ENCODE results near the gene SRP9.

SRP9 gene

DNA sequence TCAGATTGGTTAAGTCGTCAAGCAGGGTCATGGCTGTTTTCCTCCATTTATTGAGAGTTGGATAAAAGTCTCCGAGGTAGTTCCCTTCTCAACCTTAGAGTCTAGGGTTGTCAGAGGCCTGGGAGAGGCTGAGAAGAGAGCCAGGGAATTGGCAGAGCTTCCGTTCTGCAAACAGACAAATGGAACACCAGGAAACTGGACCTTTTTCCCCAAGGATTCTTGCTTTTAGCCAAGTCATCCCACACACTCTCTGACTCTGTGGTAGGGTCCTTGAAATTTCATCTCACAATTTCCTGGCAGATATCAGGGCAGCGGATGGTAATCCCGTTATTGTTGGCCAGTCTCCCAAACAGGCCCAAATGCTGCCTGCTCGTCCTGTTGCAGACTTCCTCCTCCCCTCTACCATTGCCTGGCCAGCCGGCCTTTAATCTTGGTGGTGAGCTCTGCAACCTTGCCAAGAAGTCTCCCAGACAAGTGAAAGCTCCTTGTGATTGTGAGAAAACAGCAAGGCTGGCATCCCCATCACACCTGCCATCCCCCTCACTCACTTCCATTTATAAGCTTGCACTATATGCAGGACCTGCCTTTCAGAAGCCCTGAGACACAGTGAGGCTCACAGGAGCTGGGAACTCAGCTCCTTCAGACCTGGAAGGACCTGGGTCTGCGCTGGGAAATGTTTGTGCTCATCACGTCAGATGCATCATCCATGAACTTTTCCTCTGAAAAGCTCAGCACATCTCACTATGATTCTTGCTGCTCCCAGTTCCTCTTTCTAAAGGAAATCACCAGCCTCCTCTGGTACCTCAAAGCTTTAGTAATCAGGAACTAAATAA, 13.7 kb upstream of the SRP9 start:
- H3K36me3 Mint-ChIP-seq: no peaks in the 10 kb centered on the region
- DNase-seq: no peak
- H3K4me1 Mint-ChIP-seq: no peaks in the 10 kb centered on the region
- CTCF ChIA-PET: interaction anchor here (0.7 to 1.3 kb wide), 2 partner anchors 12 to 207 kb away, joined by 3 read pairs; no protein-coding TSS in a partner anchor
- H3K9me3 Mint-ChIP-seq: no peaks in the 10 kb centered on the region
- H3K4me3 Mint-ChIP-seq: no peak overlapping the region
- no peak overlapping the region for H3K27ac Mint-ChIP-seq
- H3K27me3 Mint-ChIP-seq: peaks cover 29% of the 10 kb centered on the region

DNA sequence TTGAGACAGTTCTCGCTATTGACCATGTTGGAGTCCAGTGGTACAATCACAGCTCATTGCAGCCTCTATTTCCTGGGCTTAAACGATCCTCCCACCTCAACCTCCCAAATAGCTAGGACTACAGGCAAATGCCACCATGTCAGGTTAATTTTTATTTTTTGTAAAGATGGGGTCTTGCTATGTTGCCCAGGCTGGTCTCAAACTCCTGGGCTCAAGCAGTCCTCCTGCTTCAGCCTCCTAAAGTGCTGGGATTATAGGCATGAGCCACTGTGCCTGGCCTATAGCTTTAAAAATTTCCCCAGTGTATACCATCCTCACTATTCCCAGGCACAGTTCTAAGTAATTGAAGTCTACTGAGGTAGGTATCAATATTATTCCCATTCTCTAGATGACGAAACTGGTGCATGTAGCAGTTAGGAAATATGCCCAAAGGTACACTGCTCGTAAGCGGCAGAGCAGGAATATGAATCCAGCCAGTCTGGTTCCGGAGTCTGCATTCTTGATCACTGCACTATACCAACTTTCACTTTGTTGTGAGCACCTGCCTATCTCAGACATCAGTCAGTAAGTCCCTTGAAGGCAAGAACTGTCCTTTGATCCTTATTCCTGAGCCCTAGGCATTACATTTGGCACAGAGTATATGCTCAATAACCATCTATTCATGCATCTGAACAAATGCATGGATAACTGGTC, 11.5 kb upstream of the SRP9 start:
- CTCF ChIA-PET: interaction anchor here (1.0 kb wide), 1 partner anchor 291 kb away, joined by 4 read pairs; no protein-coding TSS in a partner anchor
- Mint-ChIP-seq H3K27me3 (peaks cover 29% of the 10 kb centered on the region), H3K36me3 (no peaks in the 10 kb centered on the region), H3K4me1 (no peaks in the 10 kb centered on the region), H3K9me3 (no peaks in the 10 kb centered on the region), H3K4me3 (no peak overlapping the region), H3K27ac (no peak overlapping the region)
- DNase-seq: no peak

DNA sequence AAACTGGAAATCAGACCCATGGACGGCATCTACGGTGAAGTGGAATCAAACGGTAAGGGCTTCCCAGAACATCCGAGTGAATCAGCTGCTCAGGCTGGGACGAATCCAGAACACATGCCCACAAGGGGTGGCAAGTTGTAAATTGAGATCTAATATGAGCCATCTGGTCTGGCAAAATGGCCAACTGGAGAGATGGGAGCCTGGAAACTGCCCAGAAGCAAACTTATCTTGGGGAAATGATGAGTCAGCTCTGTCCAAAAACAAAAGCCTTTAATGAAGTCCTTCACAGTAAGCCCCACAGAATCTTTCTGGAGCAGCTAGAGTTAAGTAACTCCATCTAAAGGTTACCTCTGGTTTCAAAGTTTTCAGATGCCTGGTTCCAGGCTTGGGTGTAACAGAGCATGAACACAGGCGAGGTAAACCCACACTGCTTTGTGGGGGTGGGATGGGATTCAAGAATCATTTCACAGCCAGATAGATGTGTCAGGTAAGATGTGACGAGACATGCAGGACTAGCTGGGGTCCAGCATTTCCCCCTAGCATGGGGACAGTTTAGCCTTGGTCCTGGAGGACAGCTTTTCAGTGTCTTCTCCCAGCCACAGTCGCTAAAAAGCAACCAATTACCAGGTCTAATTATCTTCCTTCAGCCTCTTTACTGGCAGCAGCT, 10.5 kb upstream of the SRP9 start:
- no peaks in the 10 kb centered on the region for H3K36me3 Mint-ChIP-seq
- CTCF ChIA-PET: interaction anchor here (1.4 to 1.5 kb wide), 2 partner anchors 10 to 144 kb away, joined by 3 to 7 read pairs; partner anchors contain the start of gene SRP9
- H3K27ac Mint-ChIP-seq: no peak overlapping the region
- H3K4me1 Mint-ChIP-seq: no peaks in the 10 kb centered on the region
- no peak overlapping the region for H3K4me3 Mint-ChIP-seq
- peaks cover 25% of the 10 kb centered on the region for H3K27me3 Mint-ChIP-seq
- no peaks in the 10 kb centered on the region for H3K9me3 Mint-ChIP-seq
- no peak for DNase-seq

DNA sequence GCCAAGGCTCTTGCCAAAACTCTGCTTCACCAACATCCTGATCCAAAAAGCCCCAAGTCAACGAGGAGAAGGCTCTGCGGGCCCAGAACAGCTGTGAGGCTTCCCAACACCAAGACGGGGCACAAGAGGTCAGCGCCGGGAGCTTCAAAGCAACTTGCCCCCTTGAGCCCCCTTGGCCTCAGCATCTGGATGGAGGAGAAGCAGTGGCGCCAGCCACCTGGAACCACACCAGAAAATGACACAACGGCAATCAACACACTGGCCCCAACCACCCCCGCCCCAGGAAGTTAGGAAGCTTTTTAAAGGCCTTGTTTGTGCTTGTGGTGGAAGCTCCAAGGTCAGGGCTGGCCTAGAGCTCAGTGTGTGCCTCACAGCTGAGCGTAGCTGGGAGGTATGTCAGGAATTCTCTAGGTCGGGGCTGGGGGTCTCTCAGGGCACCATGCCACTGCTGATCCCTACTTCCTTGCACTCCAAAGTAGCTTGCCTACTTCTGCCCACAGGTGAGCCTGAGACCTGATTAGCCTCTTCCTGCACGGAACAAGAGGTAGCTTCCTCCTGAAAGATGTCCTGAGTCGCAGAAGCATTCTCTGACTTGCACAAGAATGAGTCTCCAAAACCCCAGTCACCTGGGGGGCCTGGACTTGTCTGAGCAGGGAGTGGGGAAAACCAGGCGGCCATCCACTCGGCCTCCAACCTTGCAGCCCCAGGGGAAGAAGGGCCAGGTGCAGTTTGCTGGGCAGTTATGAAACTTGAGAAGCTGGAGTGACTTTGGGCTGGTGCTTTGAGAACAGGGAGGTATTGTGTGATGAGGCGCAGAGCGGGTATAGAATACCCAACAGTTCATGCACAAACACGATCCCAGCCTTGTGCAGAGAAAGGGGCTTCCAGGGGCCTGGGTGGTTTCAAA, 9.7 kb upstream of the SRP9 start:
- Mint-ChIP-seq H3K27ac (no peak overlapping the region), H3K36me3 (no peaks in the 10 kb centered on the region), H3K9me3 (no peaks in the 10 kb centered on the region), H3K4me1 (no peaks in the 10 kb centered on the region), H3K27me3 (peaks cover 25% of the 10 kb centered on the region), H3K4me3 (no peak overlapping the region)
- DNase-seq: no peak
- CTCF ChIA-PET: interaction anchor here (1.4 to 1.5 kb wide), 2 partner anchors 10 to 143 kb away, joined by 3 to 7 read pairs; partner anchors contain the start of gene SRP9

DNA sequence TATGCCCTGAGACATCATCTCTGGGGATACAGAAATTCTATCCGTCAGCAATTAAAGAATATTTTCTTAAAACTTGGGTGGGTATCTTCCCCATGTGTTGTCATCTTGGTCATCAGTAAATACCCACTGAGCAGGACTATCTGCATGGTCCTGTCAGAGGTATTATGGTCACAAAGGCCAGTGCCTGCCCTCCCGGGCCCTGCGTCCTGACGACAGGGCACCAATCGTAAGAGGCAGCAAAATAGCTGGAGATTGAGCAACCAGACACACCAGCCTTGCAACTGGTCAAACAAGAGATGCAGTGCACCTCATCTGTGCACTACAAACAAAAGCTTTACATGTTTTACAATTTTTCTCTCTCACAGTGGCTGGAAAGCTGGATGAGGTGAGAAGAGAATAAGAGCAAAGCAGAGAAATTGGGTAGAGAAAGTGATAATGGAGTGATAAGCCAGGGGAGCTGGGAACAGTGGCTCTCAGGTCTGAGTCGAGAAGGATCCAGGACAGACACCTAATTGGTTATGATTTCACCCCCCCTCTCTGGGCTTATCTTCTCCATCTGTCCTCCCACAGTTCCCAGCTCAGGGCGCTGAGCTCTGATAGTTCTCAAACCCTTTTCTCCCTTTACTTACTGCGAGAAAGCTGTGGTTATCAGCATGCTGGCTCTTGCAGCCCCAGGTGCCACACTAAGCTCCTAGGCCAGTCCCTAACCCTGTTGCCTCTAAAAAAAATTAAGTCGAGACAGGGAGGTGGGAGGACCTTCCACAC, 8.8 kb upstream of the SRP9 start:
- Mint-ChIP-seq H3K27me3 (peaks cover 22% of the 10 kb centered on the region), H3K9me3 (no peaks in the 10 kb centered on the region), H3K4me1 (no peaks in the 10 kb centered on the region), H3K36me3 (no peaks in the 10 kb centered on the region), H3K27ac (no peak overlapping the region), H3K4me3 (no peak overlapping the region)
- DNase-seq: no peak
- CTCF ChIA-PET: interaction anchor here (1.2 kb wide), 1 partner anchor 9 kb away, joined by 4 read pairs; the partner anchor contains the start of gene SRP9

DNA sequence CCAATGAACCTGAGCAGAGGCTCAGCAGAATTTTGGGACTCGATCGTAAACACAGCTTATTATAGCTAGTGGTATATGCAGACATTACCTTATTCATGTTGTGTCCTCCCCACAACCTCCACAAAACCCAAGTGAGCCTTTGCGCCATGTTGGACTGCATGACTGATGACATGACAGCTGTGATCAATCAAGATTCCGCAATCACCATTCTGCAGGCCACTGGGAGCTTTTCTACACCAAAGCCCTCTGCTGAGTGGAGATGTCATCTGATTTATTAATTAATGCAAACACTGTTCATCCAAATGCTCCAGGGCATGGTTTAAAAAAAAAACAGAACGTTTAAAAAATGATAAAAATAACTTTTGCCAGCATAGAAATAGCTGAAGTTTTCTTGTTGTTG, 7.9 kb upstream of the SRP9 start:
- no peaks in the 10 kb centered on the region for H3K9me3 Mint-ChIP-seq
- CTCF ChIA-PET: interaction anchor here (1.2 kb wide), 1 partner anchor 8 kb away, joined by 4 read pairs; the partner anchor contains the start of gene SRP9
- peaks cover 17% of the 10 kb centered on the region for H3K27me3 Mint-ChIP-seq
- H3K4me3 Mint-ChIP-seq: no peak overlapping the region
- no peak for DNase-seq
- no peaks in the 10 kb centered on the region for H3K4me1 Mint-ChIP-seq
- H3K27ac Mint-ChIP-seq: no peak overlapping the region
- no peaks in the 10 kb centered on the region for H3K36me3 Mint-ChIP-seq

DNA sequence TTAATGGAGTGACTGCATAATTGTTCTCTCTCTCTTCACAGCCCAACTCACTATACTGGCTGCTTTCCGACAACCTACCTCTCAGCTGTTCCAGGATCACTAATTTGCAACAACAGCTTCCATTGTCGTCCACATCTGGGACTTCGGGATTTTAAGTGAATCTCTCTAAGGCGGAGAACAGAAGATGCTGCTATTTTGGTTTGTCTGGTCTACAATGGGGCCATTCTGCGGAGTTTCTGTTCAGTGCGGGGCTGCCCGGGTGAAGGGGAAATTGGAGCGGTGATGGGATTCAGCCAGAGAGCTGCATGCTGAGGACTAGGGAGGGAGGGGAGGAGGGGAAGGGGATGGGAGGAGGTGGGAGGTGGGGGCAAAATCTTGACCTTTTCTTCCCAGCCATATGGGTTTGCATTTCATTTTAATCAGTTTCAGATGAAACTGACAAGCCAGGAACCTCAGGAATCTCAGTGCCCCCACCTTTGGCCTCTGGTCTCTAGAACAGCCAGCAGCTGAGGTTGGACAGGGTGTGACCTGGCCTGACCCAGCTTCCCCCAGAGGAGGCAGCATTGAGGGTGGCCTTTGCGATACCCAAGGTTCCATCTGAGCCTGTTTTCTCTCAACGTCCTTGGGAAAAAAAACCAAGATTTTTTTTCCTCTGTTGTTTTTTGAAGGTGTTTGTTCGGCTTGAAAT, 6.9 kb upstream of the SRP9 start:
- H3K36me3 Mint-ChIP-seq: no peaks in the 10 kb centered on the region
- H3K27me3 Mint-ChIP-seq: peaks cover 17% of the 10 kb centered on the region
- no peak for DNase-seq
- CTCF ChIA-PET: interaction anchor here (4.7 kb wide), 1 partner anchor 294 kb away, joined by 33 read pairs; no protein-coding TSS in a partner anchor
- H3K27ac Mint-ChIP-seq: no peak overlapping the region
- H3K4me3 Mint-ChIP-seq: no peak overlapping the region
- no peaks in the 10 kb centered on the region for H3K4me1 Mint-ChIP-seq
- no peaks in the 10 kb centered on the region for H3K9me3 Mint-ChIP-seq

DNA sequence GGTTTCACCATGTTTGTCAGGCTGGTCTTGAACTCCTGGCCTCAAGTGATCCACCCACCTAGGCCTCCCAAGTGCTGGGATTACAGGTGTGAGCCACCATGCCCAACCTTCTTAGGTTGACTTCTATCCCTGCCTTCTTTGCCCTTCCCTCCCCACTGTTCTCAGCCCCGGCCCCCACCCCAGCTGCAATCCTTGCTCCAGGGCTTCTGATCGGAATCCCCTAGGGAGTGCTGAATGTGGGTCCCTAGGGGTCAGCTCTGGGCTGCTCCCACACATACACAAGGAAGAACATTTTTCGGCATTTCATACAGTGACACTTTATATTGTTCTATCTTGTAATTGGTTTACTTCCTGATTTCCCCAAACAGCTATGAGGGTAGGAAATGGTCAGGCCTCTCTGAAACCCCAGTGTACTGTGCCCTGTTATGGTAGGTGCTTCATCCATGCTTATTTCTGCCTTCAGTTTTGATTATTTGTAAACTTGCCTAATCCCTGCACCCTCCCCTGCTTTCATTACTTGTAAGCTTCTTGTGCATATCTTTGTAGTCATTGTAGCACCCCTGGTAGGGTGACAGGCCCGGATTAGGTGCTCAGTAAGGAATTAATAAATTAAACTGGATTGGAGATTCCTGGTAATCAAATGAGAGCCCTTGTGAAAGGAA, 5.8 kb upstream of the SRP9 start:
- CTCF ChIA-PET: interaction anchor here (0.9 to 4.7 kb wide), 4 partner anchors 11 to 295 kb away, joined by 3 to 33 read pairs (median 4); no protein-coding TSS in a partner anchor
- H3K27ac Mint-ChIP-seq: no peak overlapping the region
- no peaks in the 10 kb centered on the region for H3K9me3 Mint-ChIP-seq

DNA sequence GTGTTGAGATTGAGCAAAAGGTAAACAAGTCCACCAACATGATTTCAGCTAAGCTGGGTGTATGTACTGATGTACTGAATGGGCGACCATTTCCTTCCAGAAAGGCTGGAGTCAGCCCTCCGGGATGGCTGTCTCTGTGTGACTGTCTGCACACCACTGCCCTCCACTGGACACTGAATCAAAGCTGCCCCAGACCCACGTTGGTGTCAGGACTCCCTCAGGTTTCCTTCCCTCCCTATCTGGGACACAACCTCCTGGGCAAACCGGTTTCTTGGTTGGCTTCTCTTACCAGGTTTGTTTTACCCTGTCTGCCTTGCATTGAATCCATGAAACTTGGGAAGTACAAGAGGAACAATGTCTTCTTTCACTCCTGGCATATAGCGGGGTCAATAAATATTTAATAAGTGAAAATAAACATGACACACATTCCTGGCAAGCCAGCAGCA, 5.3 kb upstream of the SRP9 start:
- Mint-ChIP-seq H3K27me3 (peaks cover 17% of the 10 kb centered on the region), H3K4me1 (no peaks in the 10 kb centered on the region), H3K36me3 (no peaks in the 10 kb centered on the region), H3K27ac (no peak overlapping the region), H3K4me3 (no peak overlapping the region), H3K9me3 (no peaks in the 10 kb centered on the region)
- CTCF ChIA-PET: interaction anchor here (0.9 to 4.7 kb wide), 6 partner anchors 12 to 299 kb away, joined by 3 to 33 read pairs (median 4); no protein-coding TSS in a partner anchor
- peak; percentile 44 for DNase-seq

More for the DNA sequence above, 5.8 kb upstream of the SRP9 start:
- Mint-ChIP-seq H3K4me1 (no peaks in the 10 kb centered on the region), H3K36me3 (no peaks in the 10 kb centered on the region), H3K27me3 (peaks cover 17% of the 10 kb centered on the region), H3K4me3 (no peak overlapping the region)
- no peak for DNase-seq

DNA sequence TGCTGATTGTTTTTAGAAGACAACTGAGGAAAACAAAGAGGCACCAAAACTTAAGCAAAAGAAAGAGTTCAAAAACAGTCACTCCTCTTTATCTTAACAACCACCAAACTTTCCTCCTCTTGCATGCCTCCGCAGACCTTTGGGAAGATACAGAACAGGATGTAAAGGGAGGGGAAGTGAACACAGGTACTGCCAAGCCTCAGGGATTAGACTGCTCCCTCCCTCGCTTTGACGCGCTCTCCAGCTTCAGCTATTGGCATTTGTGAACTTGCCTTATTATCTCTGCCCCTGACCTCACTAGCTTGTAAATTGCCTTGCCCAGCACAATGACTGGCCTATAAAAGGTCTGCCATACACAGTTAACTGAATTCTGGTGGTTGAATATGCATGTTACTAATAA, 4.8 kb upstream of the SRP9 start:
- no peak for DNase-seq
- Mint-ChIP-seq H3K4me3 (no peak overlapping the region), H3K4me1 (no peaks in the 10 kb centered on the region), H3K9me3 (no peaks in the 10 kb centered on the region), H3K27me3 (peaks cover 12% of the 10 kb centered on the region), H3K36me3 (no peaks in the 10 kb centered on the region), H3K27ac (no peak overlapping the region)
- CTCF ChIA-PET: interaction anchor here (0.6 to 4.7 kb wide), 7 partner anchors 12 to 487 kb away, joined by 3 to 33 read pairs (median 4); no protein-coding TSS in a partner anchor

DNA sequence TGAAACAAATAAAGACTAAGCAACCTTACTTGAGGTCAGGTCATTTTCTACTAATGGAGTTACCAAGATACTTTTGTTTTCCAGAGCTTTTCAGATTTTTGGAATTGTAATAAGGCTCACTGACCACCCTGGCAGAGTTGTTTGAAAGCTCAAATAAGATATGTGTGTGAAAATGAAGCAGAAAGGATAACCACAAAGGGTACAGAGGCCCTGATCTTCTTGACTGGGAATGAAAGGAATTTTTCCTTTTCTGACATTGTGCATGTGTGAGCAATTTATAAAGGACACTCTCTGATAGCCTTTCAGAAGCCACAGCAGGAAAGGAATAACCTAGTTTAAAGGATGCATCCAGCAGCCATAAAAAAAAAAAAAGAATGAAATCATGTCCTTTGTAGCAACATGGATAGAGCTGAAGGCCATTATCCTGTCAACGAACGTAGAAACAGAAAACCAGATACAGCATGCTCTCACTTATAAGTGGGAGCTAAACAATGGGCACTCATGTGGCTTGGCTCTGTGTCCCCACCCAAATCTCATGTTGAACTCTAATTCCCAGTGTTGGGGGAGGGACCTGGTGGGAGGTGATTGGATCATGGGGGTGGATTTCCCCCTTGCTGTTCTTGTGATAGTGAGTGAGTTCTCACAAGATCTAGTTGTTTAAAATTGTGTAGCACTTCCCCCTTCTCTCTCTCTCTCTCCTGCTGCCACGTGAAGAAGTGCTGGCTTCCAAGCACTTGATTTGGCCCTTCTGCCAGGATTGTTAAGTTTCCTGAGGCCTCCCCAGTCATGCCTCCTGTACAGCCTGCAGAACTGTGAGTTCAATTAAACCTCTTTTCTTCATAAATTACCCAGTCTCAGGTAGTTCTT, 3.1 kb upstream of the SRP9 start:
- DNase-seq: no peak

More for the DNA sequence above, 3.1 kb upstream of the SRP9 start:
- Mint-ChIP-seq H3K27ac (no peak overlapping the region), H3K9me3 (no peaks in the 10 kb centered on the region), H3K27me3 (peaks cover 3% of the 10 kb centered on the region), H3K36me3 (peaks cover 7% of the 10 kb centered on the region), H3K4me3 (no peak overlapping the region), H3K4me1 (peaks cover 6% of the 10 kb centered on the region)
- CTCF ChIA-PET: interaction anchor here (1.4 to 4.7 kb wide), 2 partner anchors 92 to 298 kb away, joined by 3 to 33 read pairs; no protein-coding TSS in a partner anchor
